Breast epithelium (tissue), 4 donors: ENCODE measurements around the gene SPESP1. TPM values are rescaled to one million over a fixed set of nuclear protein-coding genes. Genes with fewer than 3 reads are reported as not detected.
"Not testable (repeated sequence)": the region's sequence is repeated elsewhere in the genome, so short reads cannot be mapped to it uniquely, and the experiment has no call there.

Source experiments
- DNase-seq, 2 donors: peaks; one replicate each; pipeline ENCODE4 v3.0.0-alpha.2; 2019; ENCODE audit warnings: low spot score in 2 of 2
- H3K27ac ChIP-seq, 2 donors: fragments of 200-600 bp; sonication (generic) in 1 of 2; one replicate each; pipeline ENCODE4 v1.5.1; 2016 to 2019; ENCODE audit warnings: mild to moderate bottlenecking in 1 of 2
- H3K27me3 ChIP-seq, 2 donors: fragments of 200-600 bp; sonication (generic) in 1 of 2; one replicate each; pipeline versions ENCODE4 v1.5.1 to v1.6.0; 2017 to 2019; ENCODE audit warnings: control low read depth in 1 of 2, mild to moderate bottlenecking in 1 of 2
- H3K36me3 ChIP-seq: fragments of 200-600 bp; one replicate; pipeline ENCODE4 v1.5.1; 2019
- H3K4me1 ChIP-seq, 2 donors: fragments of 200-600 bp; sonication (generic); one replicate each; pipeline ENCODE4 v1.5.1; 2016 to 2019; ENCODE audit warnings: control low read depth in 1 of 2
- H3K4me3 ChIP-seq, 3 donors: fragments of 200-600 bp; sonication (generic); 1 replicate in 2 of 3; 2 replicates in 1 of 3; pipeline ENCODE4 v1.5.1; 2016 to 2019; ENCODE audit warnings: mild to moderate bottlenecking in 3 of 3, moderate library complexity in 2 of 3
- H3K9me3 ChIP-seq, 2 donors: fragments of 200-600 bp; sonication (generic) in 1 of 2; one replicate each; pipeline ENCODE4 v1.5.1; 2016 to 2019; ENCODE audit warnings: control low read depth in 1 of 2
- CTCF ChIP-seq, 3 donors: fragments of 450-650 bp; IDR thresholded peaks; one replicate each; pipeline ENCODE4 v1.5.1; 2016 to 2017; ENCODE audit warnings: antibody characterized with exemption in 3 of 3, mild to moderate bottlenecking in 3 of 3, moderate library complexity in 3 of 3
- POLR2A ChIP-seq: fragments of 450-650 bp; IDR thresholded peaks from one replicate; pipeline ENCODE4 v1.6.1; 2016; ENCODE audit warnings: antibody characterized with exemption, mild to moderate bottlenecking, moderate library complexity
- POLR2AphosphoS5 ChIP-seq, 3 donors: sonication (generic); formaldehyde crosslinking; IDR thresholded peaks; one replicate each; pipeline ENCODE4 v1.6.1; 2017; ENCODE audit warnings: antibody characterized with exemption in 3 of 3
- intact Hi-C: fragments of 100-400 bp; cut with DNase I; formaldehyde crosslinking; loops from one replicate; pipeline ENCODE4 v1.15.1; 2023; ENCODE audit warnings: low total_unique reads
- total RNA-seq, 3 donors: library from RNA; depleted of rRNA; stranded (reverse); fragments of >200 nt; gene quantifications; one replicate each; pipeline ENCODE4 v1.1.0, GENCODE V29; 2016

The SPESP1 gene
- total RNA-seq, 3 donors from 2014 or later: 5.1 to 7.9 (median 6.1) TPM

DNA sequence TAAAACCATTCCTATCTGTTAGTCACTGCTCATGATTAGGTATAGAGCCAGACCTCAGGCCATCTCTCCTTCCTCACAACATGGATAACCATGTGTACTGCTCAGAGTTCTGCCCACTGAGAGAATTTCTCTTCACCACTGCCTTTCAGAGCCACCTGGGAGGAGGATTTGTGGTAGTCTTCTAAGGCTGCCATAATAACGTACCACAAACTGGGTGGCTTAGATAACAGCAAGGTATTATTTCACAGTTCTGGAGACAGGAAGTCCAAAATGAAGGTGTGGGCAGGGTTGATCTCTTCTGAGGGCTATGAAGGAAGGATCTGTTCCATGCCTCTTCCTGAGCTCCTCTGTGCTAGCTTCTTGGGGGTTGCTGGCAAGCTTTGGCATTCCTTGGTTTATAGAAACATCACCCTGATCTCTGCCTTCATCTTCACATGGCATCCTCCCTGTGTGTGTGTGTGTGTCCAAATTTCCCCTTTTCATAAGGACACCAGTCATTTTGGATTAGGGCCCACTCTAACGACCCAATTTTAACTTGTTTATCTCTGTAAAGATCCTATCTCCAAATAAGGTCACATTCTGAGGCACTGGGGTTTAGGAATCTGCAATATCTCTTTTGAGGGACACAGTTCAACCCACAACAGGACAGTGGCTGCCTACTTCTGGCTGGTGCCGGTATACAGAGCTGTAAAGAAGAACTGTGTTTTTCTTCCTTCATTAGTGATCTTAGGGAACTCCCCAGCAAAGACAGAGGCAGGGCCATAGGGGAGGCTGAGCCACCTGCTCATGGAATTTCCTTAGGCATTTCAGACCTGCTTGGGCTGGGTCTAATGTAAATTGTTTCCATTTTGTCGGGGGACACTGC lies 42.1 kb downstream of the SPESP1 start:
- intact Hi-C loops: no loop called here

GRCh38 chr15:68975651-68976160 lies 45.4 kb downstream of the SPESP1 start:
- H3K27ac ChIP-seq, H3K4me1 ChIP-seq, H3K4me3 ChIP-seq, intact Hi-C loops, H3K36me3 ChIP-seq, DNase-seq, H3K27me3 ChIP-seq, H3K9me3 ChIP-seq: not testable (repeated sequence)

More for the DNA sequence above, 42.1 kb downstream of the SPESP1 start:
- Histone ChIP-seq H3K9me3 (peaks cover 8 to 18% of the 10 kb centered on the region in 2 donors), H3K27ac (no peak overlapping the region), H3K4me1 (no peaks in the 10 kb centered on the region), H3K4me3 (no peak overlapping the region), H3K27me3 (no peaks in the 10 kb centered on the region), H3K36me3 (no peaks in the 10 kb centered on the region)
- TF ChIP-seq POLR2A (no peak), CTCF (IDR thresholded peaks at IDR 0.05) (no peak), POLR2AphosphoS5 (IDR thresholded peaks at IDR 0.05) (no peak)
- no peak for DNase-seq

- DNase-seq, H3K4me3 ChIP-seq, H3K36me3 ChIP-seq, H3K4me1 ChIP-seq, intact Hi-C loops, H3K27me3 ChIP-seq, H3K9me3 ChIP-seq, H3K27ac ChIP-seq: not testable (repeated sequence)
Measured at GRCh38 chr15:68977426-68977825, 47.1 kb downstream of the SPESP1 start.

GRCh38 chr15:68979006-68979405 lies 48.7 kb downstream of the SPESP1 start:
- no peak for TF ChIP-seq POLR2AphosphoS5 (IDR thresholded peaks at IDR 0.05)
- no peak for TF ChIP-seq CTCF (IDR thresholded peaks at IDR 0.05)
- TF ChIP-seq POLR2A: no peak
- peaks cover 0 to 2% of the 10 kb centered on the region in 2 donors for H3K9me3 ChIP-seq

DNA sequence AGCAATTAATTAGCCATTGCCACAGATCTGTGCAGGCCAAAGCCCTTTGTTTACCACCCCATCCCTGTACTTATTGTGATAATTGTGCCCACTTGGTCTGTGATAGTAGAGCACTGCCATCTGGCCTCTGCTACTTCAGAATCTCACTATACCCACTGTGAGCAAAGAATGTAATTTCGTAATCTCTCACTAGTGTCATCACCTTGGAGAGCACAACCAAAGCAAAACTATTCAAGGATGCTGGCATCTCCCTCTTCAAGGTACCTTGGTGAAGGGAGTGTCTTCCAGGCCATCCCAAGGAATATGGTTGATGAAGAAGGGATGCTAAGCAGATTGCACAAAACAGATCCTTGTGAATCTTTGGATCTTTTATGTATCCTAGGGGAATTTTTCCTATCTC lies 49.5 kb downstream of the SPESP1 start:
- no peak for DNase-seq
- no peaks in the 10 kb centered on the region for H3K36me3 ChIP-seq
- no peak overlapping the region for H3K4me3 ChIP-seq
- TF ChIP-seq POLR2AphosphoS5 (IDR thresholded peaks at IDR 0.05): no peak
- no peak for TF ChIP-seq CTCF (IDR thresholded peaks at IDR 0.05)
- no peak for TF ChIP-seq POLR2A
- intact Hi-C loops: no loop called here
- H3K27me3 ChIP-seq: no peaks in the 10 kb centered on the region
- H3K4me1 ChIP-seq: no peaks in the 10 kb centered on the region
- H3K9me3 ChIP-seq: peaks cover 0 to 2% of the 10 kb centered on the region in 2 donors
- H3K27ac ChIP-seq: no peak overlapping the region

More at GRCh38 chr15:68979006-68979405, 48.7 kb downstream of the SPESP1 start:
- Histone ChIP-seq H3K4me1 (no peaks in the 10 kb centered on the region), H3K36me3 (no peaks in the 10 kb centered on the region), H3K27me3 (no peaks in the 10 kb centered on the region), H3K4me3 (no peak overlapping the region), H3K27ac (no peak overlapping the region)
- intact Hi-C loops: no loop called here
- no peak for DNase-seq

- H3K9me3 ChIP-seq: peaks cover 0 to 2% of the 10 kb centered on the region in 2 donors
- H3K36me3 ChIP-seq: no peaks in the 10 kb centered on the region
- no peaks in the 10 kb centered on the region for H3K4me1 ChIP-seq
- TF ChIP-seq POLR2A (no peak), POLR2AphosphoS5 (IDR thresholded peaks at IDR 0.05) (no peak), CTCF (IDR thresholded peaks at IDR 0.05) (no peak)
- intact Hi-C loops: no loop called here
- no peak overlapping the region for H3K27ac ChIP-seq
- H3K27me3 ChIP-seq: no peaks in the 10 kb centered on the region
- H3K4me3 ChIP-seq: no peak overlapping the region
- no peak for DNase-seq
Measured at GRCh38 chr15:68980786-68981185, 50.5 kb downstream of the SPESP1 start.
